Endothelial cell of umbilical vein (primary cell): ENCODE data around the gene CCDC57. TPM values are rescaled to one million over a fixed set of nuclear protein-coding genes. Genes with fewer than 3 reads are reported as not detected.

ENCODE experiments used
- BruUV-seq: library from RNA; stranded (reverse); fragments of 400-500 nt; replicated peaks from 2 replicates; lab custom pipeline; 2021; lab: Mats Ljungman, UMichigan
- CTCF ChIA-PET: fragments of 300-600, 350-600 bp; sonication (Branson Sonifier 250); formaldehyde crosslinking; loops from one replicate; lab custom pipeline; 2021; ENCODE audit warnings: antibody characterized with exemption, inconsistent platforms; lab: Charles Lee
- POLR2A ChIA-PET: fragments of 300-600, 350-600 bp; sonication (Branson Sonifier 250); formaldehyde crosslinking; loops from one replicate; lab custom pipeline; 2021; ENCODE audit warnings: antibody characterized with exemption, inconsistent platforms; lab: Charles Lee
- DNase-seq: peaks from one replicate; pipeline ENCODE4 v3.0.0-alpha.2; 2011; ENCODE audit warnings: low read depth, low spot score
- FAIRE-seq: peaks from 2 replicates; lab custom pipeline; 2011; peaks lifted over from hg19 to GRCh38; lab: Jason Lieb, UNC
- H2AFZ ChIP-seq: 2 replicates; pipeline ENCODE4 v1.6.0; 2012; ENCODE audit warnings: low read depth, low read length, control low read depth, inconsistent platforms
- H3K27ac ChIP-seq: 2 replicates; pipeline ENCODE4 v1.5.1; 2011; ENCODE audit warnings: low read depth, mild to moderate bottlenecking, control low read depth, low read length, moderate library complexity; ENCODE audit not compliant: insufficient read depth
- H3K27me3 ChIP-seq, 2 experiments: 2 replicates each; pipeline versions ENCODE4 v1.6.0 to v1.6.1; 2011; ENCODE audit warnings: low read length in 2 of 2, mixed read lengths in 1 of 2; ENCODE audit not compliant: control insufficient read depth in 2 of 2, insufficient read depth in 2 of 2
- H3K36me3 ChIP-seq, 2 experiments: 2 replicates in 1 of 2; 3 replicates in 1 of 2; pipeline ENCODE4 v1.5.1; 2011; ENCODE audit warnings: low read length in 2 of 2, mild to moderate bottlenecking in 1 of 2, moderate library complexity in 1 of 2; ENCODE audit not compliant: control insufficient read depth in 2 of 2, insufficient read depth in 2 of 2; ENCODE audit errors: extremely low read depth in 1 of 2
- H3K4me1 ChIP-seq: 3 replicates; pipeline ENCODE4 v1.5.1; 2011; ENCODE audit warnings: mild to moderate bottlenecking, low read length; ENCODE audit not compliant: control insufficient read depth, insufficient read depth; ENCODE audit errors: extremely low read depth
- H3K4me2 ChIP-seq: 2 replicates; pipeline ENCODE4 v1.6.1; 2011; ENCODE audit warnings: low read length, control low read depth, mixed read lengths; ENCODE audit not compliant: insufficient read depth
- H3K4me3 ChIP-seq, 3 experiments: fragments of 200-600 bp in 1 of 3; sonication (generic), shearing (Covaris generic) in 1 of 3; replicated peaks in 1 of 3; 2 replicates each; pipeline ENCODE4 v1.5.1; 2011 to 2016; ENCODE audit warnings: control low read depth in 3 of 3, low read length in 3 of 3, mild to moderate bottlenecking in 2 of 3, inconsistent platforms in 1 of 3, low read depth in 1 of 3, moderate library complexity in 1 of 3; ENCODE audit not compliant: insufficient read depth in 1 of 3
- H3K79me2 ChIP-seq: 2 replicates; pipeline ENCODE4 v1.6.0; 2012; ENCODE audit warnings: low read length, inconsistent platforms; ENCODE audit not compliant: control insufficient read depth, insufficient read depth
- H3K9ac ChIP-seq: replicated peaks from 2 replicates; pipeline ENCODE3; 2011; ENCODE audit warnings: low read length, control low read depth; ENCODE audit not compliant: insufficient read depth; ENCODE audit errors: extremely low read depth
- H3K9me1 ChIP-seq: replicated peaks from 3 replicates; pipeline ENCODE4 v1.6.0; 2011; ENCODE audit warnings: mild to moderate bottlenecking, low read length; ENCODE audit not compliant: control insufficient read depth, insufficient read depth; ENCODE audit errors: extremely low read depth
- H3K9me3 ChIP-seq: replicated peaks from 2 replicates; pipeline ENCODE4 v1.5.1; 2012; ENCODE audit warnings: low read length, inconsistent platforms; ENCODE audit not compliant: control insufficient read depth, insufficient read depth
- H4K20me1 ChIP-seq: replicated peaks from 2 replicates; pipeline ENCODE3; 2011; ENCODE audit warnings: mild to moderate bottlenecking, low read length; ENCODE audit not compliant: control insufficient read depth, insufficient read depth; ENCODE audit errors: extremely low read depth
- EZH2 ChIP-seq: IDR thresholded peaks from 2 replicates; pipeline ENCODE4 v1.6.1; 2012; ENCODE audit warnings: borderline replicate concordance, low read depth, mild to moderate bottlenecking, moderate library complexity, low read length, inconsistent platforms; ENCODE audit not compliant: severe bottlenecking
- FOS ChIP-seq: IDR thresholded peaks from 2 replicates; pipeline ENCODE4 v1.6.1; 2011; ENCODE audit warnings: mild to moderate bottlenecking, low read length, moderate library complexity, borderline replicate concordance; ENCODE audit not compliant: insufficient read depth
- GATA2 ChIP-seq: IDR thresholded peaks from 2 replicates; pipeline ENCODE4 v1.7.0; 2011; ENCODE audit warnings: low read depth, mild to moderate bottlenecking, moderate library complexity, mixed read lengths, low read length; ENCODE audit not compliant: insufficient read length, insufficient read depth
- JUN ChIP-seq: IDR thresholded peaks from 2 replicates; pipeline ENCODE4 v1.6.1; 2011; ENCODE audit warnings: borderline replicate concordance, low read depth; ENCODE audit not compliant: insufficient read length, insufficient read depth
- MAX ChIP-seq: IDR thresholded peaks from 2 replicates; pipeline ENCODE4 v1.6.1; 2011; ENCODE audit not compliant: insufficient read depth, insufficient read length
- MYC ChIP-seq: IDR thresholded peaks from one replicate; pipeline ENCODE4 v1.6.1; 2011; ENCODE audit warnings: mild to moderate bottlenecking, low read depth, low read length
- POLR2A ChIP-seq: IDR thresholded peaks from 2 replicates; pipeline ENCODE4 v1.6.1; 2012; ENCODE audit warnings: low read depth, mild to moderate bottlenecking, control low read depth, low read length
- POLR2AphosphoS5 ChIP-seq: IDR thresholded peaks from 2 replicates; pipeline ENCODE4 v1.6.1; 2012; ENCODE audit warnings: low read depth, mild to moderate bottlenecking, control low read depth, low read length, moderate library complexity; ENCODE audit not compliant: insufficient read depth
- dilution Hi-C: fragments of 300-500 bp; cut with MboI; formaldehyde crosslinking; loops from one replicate; pipeline ENCODE4 v1.15.0; 2019; ENCODE audit warnings: low sequenced_read_pairs; ENCODE audit not compliant: extremely low pct_ligation_motif_present
- intact Hi-C: fragments of 100-400 bp; cut with micrococcal nuclease; formaldehyde crosslinking; loops from one replicate; pipeline ENCODE4 v1.10.0; 2022
- polyA plus RNA-seq, 4 experiments: library from polyadenylated mRNA; depleted of rRNA in 3 of 4; stranded (reverse) in 3 of 4; unstranded in 1 of 4; fragments of >200 nt; gene quantifications; 2 replicates each; pipeline versions ENCODE4 v1.2.1 to v1.2.3, GENCODE V29; 2011 to 2012; ENCODE audit warnings: missing spikeins in 1 of 4
- total RNA-seq: library from RNA; stranded (reverse); gene quantifications from 2 replicates; pipeline ENCODE4 v1.2.3, GENCODE V29; 2021
- TF ChIP-seq, protein P1 (sequence below), 2 donors: IDR thresholded peaks; 1 replicate in 1 of 2; 2 replicates in 1 of 2; pipeline ENCODE4 v1.5.1; 2011; ENCODE audit warnings: low read length in 2 of 2, mild to moderate bottlenecking in 2 of 2, moderate library complexity in 2 of 2, control low read depth in 1 of 2, inconsistent platforms in 1 of 2, low read depth in 1 of 2; ENCODE audit not compliant: insufficient read depth in 1 of 2; ENCODE audit errors: extremely low read depth in 1 of 2

Gene CCDC57
- total and polyA plus RNA-seq, 2 donors (not counting 3 experiments of a cell fraction or from before 2014, with no cell fraction given), result 18.6 to 31.6 TPM

DNA sequence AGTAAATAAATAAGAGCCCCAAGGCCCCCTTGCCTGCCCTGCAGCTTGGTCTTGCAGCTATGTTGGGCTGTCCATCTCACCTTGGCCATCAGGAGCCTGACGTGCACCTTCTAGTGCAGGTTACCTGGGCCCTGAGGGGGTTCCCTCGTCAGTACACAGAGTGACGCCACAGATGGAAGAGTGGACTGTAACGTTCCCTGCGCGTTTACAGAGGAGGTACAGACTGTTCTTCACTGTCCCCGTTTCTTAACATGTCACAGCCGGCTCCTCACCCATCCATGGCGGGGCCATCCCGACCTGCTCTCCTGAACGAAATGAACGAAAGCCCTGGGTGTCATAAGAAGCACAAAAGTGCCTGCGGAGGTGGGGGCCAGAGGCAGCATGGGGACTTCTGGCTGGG lies 98.7 kb downstream of the CCDC57 start:
- dilution Hi-C loops (no loop called here), intact Hi-C loops (no loop called here)
- Histone ChIP-seq H3K79me2 (no peaks in the 10 kb centered on the region), H3K36me3 (no peaks in the 10 kb centered on the region), H3K27me3 (no peaks in the 10 kb centered on the region), H3K4me2 (no peak overlapping the region), H3K9me3 (no peaks in the 10 kb centered on the region), H2AFZ (no peak overlapping the region), H3K9ac (no peak overlapping the region), H3K27ac (no peak overlapping the region), H4K20me1 (no peaks in the 10 kb centered on the region), H3K9me1 (no peaks in the 10 kb centered on the region), H3K4me1 (no peaks in the 10 kb centered on the region), H3K4me3 (no peak overlapping the region)
- ChIA-PET CTCF (interaction anchor here (0.5 kb wide), 1 partner anchor 293 kb away, joined by 3 read pairs; no protein-coding TSS in a partner anchor), POLR2A (no interaction called here)
- DNase-seq (no peak), FAIRE-seq (no peak)
- TF ChIP-seq POLR2A (no peak), JUN (no peak), POLR2AphosphoS5 (no peak), FOS (no peak), MAX (no peak), MYC (no peak), GATA2 (no peak), EZH2 (no peak)
- TF ChIP-seq, protein P1, sequence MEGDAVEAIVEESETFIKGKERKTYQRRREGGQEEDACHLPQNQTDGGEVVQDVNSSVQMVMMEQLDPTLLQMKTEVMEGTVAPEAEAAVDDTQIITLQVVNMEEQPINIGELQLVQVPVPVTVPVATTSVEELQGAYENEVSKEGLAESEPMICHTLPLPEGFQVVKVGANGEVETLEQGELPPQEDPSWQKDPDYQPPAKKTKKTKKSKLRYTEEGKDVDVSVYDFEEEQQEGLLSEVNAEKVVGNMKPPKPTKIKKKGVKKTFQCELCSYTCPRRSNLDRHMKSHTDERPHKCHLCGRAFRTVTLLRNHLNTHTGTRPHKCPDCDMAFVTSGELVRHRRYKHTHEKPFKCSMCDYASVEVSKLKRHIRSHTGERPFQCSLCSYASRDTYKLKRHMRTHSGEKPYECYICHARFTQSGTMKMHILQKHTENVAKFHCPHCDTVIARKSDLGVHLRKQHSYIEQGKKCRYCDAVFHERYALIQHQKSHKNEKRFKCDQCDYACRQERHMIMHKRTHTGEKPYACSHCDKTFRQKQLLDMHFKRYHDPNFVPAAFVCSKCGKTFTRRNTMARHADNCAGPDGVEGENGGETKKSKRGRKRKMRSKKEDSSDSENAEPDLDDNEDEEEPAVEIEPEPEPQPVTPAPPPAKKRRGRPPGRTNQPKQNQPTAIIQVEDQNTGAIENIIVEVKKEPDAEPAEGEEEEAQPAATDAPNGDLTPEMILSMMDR (IDR thresholded peaks at IDR 0.05; ENCODE audit: extremely low read depth in 1 of 2, insufficient read depth in 1 of 2, low read depth in 1 of 2, low read length in 2 of 2), result no peak
- no TSS peak for BruUV-seq
